Fibroblast of skin of back (primary cell): ENCODE results near the gene ZNF668.
A peak's percentile ranks its signal among the peaks of the same experiment; 100 is the strongest.
"Not testable (repeated sequence)": the region's sequence is repeated elsewhere in the genome, so short reads cannot be mapped to it uniquely, and the experiment has no call there.

Experiments used
- DNase-seq: peaks from one replicate; pipeline ENCODE4 v3.0.0-alpha.2; 2013

ZNF668 gene

GRCh38 chr16:31055613-31056012, 18.4 kb downstream of the ZNF668 start:
- DNase-seq, result no peak

- DNase-seq, result peak; percentile 95
Observed at GRCh38 chr16:31052114-31052513, 21.9 kb downstream of the ZNF668 start.

- DNase-seq, result no peak
Observed at GRCh38 chr16:31050280-31051030, 23.6 kb downstream of the ZNF668 start.

GRCh38 chr16:31043898-31044481, 30.1 kb downstream of the ZNF668 start:
- DNase-seq, result no peak

GRCh38 chr16:31043352-31043751, 30.7 kb downstream of the ZNF668 start:
- DNase-seq, result no peak

- DNase-seq, result no peak
Observed at GRCh38 chr16:31042866-31043265, 31.2 kb downstream of the ZNF668 start.

DNA sequence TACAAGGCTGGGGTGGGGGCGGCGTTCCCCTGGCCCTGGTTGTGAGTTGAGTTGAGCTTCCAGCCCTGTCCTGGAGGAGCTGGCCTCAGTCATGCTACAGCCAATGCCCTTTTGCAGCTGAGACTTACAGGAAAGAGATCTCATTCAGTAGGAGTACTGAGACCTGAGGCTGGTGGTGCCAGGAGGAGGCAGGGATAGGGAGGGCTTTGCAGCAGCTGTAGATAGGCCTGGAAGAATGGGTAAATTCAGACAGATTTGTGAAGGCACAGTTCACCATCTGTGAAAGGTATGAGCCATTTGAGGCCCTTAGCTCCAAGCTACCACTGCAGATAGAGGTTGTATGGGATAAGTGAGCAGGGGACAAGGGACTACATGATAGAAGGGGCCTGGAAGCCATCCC, 35.0 kb downstream of the ZNF668 start:
- DNase-seq, result no peak

GRCh38 chr16:31036691-31037090, 37.3 kb downstream of the ZNF668 start:
- DNase-seq, result no peak

DNA sequence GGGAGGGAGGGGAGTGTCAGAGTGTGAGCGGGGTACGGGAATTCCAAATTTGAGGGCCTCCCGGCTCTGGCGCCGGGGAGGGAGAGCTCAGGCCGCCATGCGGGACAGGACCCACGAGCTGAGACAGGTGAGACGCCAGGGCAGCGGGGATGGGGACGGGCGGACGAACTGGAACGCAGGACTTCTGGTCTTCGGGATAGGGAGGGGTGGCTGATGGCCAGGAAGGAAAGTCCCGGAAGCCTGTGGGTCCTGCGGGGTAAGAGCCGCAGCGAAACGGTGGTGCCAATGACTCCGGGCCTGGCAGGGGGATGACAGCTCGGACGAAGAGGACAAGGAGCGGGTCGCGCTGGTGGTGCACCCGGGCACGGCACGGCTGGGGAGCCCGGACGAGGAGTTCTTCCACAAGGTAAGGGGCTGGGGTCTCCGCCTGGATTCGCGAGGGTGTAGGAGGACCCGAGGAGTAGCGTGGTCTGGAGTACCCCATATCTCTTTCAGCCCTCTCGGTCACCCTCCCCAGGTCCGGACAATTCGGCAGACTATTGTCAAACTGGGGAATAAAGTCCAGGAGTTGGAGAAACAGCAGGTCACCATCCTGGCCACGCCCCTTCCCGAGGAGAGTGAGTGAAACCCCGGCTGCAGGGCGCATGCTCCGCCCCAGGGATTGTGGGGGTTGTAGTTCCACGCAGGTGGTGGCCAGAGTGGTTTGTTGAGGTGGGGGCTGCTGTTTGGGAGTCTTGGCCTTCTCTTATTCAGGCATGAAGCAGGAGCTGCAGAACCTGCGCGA, 40.1 kb downstream of the ZNF668 start:
- DNase-seq, result peak; percentile 82

DNA sequence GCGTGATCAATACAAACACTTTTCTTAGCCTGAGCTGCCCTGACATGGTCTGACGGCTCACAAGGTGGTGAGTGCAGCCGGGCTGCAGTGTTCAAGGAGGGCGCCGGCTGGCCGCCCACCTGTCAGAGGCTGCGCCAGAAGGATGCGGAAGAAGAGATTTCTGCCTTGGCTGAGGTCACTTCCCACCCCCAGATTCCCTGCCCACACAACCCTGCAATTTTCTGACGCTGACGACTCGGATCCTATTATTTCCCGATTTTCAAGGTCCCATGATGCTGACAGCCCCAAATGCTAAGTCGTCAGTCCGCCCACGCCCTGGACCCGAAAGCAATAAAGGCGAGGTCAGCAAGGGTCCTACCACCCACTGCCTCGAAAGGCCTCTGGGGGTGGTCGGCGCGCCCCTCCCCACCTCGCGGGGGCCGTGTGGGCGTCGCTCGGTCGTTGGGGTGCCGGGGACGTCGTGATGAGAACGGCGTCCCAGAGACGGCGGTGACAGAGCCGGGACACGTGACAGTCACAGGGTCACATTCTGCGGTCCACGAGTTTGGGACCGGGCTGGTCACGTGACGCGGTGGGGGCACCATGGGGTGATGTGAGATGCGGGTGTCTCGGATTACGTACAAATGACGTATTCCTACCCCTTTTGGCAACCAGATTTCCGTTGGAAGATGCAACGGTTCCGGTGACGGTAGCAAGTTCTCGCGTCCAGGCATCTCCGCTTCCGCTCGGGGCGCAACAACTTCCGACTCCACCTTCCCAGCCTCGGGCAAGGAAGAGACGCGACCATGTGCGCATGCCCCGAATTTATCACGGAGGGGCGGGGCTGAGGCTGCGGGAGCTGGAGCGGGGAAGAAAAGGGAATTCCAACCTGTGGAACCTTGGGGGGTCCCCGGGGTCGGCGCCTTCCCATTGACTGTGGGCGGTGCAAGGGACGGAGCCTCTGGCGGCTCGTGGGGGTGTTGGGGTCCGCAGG, 41.0 kb downstream of the ZNF668 start, which contains the start of gene STX4:
TSS of gene STX4 (plus strand) at position 823 of the 973 bp plus-strand sequence. CDS start 248 bp downstream, outside the sequence.
- DNase-seq, result peak; percentile 96

GRCh38 chr16:31031276-31031675, 42.8 kb downstream of the ZNF668 start:
- DNase-seq, result no peak

DNA sequence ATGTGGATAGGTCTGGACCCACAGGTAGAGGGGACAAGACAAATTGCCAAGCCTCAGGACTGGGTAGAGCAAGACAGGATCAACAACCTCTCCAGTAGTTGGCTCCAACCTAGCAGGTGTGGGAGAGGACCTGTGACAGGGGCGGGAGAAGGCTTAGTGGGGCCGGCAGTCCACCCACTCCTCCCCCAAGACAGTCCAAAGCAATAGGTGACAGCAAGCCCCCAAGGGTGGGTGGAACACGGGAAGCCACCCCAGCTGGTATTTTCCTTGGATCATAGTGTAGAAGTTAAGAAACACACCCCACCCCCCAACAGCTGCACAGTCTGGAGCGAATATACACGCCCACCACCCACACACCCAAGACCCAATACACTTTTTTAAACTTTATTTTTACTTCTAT, 44.8 kb downstream of the ZNF668 start:
- no peak for DNase-seq

DNA sequence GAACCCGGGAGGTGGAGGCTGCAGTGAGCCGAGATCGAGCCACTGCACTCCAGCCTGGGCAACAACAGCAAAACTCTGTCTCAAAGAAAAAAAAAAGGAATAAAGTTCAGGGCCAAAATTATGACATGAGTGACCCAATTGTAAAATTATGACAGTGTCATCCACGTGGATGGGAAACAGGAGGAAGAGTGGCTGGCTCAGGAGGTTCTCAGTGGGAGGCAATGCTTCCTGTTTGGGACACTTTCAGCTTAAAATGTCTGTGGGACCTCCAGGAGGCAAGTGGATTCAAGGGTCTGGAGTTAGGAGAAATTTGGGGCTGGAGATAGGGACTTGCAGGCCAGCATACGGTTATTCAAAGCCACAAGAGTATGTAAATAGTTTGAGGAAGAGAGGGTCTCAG, 48.7 kb downstream of the ZNF668 start:
- DNase-seq, result no peak

DNA sequence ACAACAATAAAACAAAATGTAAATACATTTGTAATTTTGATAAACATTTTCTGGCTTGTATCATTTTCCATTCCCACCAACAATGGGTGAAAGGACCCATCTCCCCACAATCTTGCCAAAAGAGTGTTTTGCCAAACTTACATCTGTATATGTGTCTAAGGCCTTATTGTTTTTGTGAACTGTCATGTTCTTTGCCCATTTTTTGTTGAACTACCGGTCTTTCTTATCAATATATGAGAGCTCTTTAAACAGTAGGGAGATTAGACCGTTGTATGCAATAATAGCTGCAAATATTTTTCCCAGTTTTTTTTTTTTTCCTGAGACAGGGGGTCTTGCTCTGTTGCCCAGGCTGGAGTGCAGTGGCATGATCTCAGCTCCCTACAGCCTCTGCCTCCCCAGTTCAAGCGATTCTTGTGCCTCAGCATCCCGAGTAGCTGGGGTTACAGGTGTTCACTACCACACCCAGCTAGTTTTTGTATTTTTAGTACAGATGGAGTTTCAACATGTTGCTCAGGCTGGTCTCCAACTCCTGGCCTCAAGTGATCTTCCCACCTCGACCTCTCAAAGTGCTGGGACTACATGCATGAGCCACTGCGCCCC, 50.3 kb downstream of the ZNF668 start:
- no peak for DNase-seq

GRCh38 chr16:31023252-31023602, 50.8 kb downstream of the ZNF668 start:
- DNase-seq, result no peak

DNA sequence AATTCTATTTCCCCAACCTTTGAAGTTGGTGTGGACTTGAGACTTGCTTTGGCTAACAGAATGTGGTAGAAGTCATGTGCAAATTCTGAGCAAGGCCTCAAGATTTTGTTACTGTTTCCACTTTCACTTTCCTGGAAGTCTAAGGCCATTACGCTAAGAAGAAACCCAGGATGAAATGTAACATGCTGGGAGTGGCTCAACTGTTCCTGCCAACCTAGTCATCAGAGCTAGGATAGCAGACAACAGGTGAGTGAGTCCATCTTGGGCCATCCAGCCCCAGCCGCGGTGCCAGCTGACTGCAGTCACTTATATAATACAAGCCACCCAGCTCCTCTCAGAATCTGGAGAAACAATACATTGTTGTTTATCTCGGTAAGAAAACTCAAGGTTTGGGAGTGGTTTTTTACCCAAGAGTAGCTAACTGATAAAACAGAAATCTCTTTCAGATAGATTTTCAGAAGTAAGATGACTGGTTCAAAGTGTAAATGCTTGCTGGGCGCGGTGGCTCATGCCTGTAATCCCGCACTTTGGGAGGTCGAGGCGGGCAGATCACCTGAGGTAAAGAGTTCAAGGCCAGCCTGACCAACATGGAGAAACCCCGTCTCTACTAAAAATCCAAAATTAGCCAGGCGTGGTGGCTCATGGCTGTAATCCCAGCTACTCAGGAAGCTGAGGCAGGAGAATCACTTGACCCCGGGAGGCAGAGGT, 51.3 kb downstream of the ZNF668 start:
- no peak for DNase-seq

DNA sequence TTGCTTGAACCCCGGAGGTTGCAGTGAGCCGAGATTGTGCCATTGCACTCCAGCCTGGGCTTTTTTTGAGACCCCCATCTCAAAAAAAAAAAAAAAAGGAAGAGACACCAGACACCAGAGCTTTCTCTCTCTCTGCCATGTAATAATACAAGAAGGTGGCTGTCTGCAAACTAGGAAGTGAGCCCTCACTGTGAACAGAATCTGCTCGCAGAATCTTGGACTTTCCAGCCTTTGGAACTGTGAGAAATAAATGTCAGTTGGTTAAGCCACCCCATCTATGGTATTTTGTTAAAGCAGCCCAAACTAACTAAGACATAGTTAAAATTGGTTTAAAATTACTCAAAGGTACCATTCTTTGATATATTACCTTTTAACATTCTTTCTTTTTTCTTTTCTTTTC, 53.5 kb downstream of the ZNF668 start:
- DNase-seq, result no peak

DNA sequence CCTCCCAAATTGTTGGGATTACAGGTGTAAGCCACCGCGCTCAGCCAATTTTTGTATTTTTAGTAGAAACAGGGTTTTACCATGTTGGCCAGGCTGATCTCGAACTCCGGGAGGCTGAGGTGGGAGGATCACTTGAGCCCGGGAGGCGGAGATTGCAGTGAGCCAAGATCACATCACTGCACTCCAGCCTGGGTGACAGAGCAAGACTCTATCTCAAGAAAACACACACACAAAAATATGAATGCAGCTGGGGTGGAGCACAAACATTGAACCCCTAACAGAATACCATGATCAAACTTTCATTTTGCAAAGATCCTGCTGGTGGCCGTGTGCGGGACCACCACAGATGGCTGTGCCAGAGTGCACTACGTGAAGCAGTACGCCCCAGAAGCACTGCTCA, 56.3 kb downstream of the ZNF668 start:
- DNase-seq, result not testable (repeated sequence)

DNA sequence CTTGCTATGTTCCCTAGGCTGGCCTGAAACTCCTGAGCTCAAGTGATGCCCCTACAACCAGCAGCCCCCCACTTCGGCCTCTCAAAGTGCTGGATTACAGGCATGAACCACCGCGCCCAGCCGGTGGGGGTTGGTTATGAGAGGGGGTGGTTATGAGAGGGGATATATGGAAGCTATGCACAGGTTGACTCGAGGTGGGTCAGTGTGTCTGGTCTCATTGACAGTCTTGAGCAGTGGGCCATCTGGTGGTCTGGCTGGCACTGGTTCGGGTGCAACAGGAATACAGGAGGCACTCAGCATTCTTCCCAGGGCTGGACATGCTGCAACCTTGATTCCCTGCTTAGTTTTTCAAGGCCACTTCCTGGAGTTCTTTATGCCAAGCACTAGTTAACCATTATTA, 58.0 kb downstream of the ZNF668 start:
- DNase-seq, result no peak

DNA sequence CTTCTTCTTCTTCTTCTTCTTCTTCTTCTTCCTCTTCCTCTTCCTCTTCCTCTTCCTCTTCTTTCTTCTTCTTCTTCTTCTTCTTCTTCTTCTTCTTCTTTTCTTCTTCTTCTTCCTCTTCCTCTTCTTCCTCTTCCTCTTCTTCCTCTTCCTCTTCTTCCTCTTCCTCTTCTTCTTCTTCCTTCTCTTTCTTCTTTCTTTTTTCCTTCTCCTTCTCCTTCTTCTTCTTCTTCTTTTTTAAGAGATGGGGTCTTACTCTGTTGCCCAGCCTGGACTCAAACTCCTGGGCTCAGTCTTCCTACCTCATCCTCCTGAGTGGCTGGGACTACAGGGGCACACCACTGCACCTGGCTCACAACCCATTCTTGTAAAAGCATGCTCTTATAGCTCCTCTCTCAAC, 60.7 kb downstream of the ZNF668 start:
- not testable (repeated sequence) for DNase-seq

DNA sequence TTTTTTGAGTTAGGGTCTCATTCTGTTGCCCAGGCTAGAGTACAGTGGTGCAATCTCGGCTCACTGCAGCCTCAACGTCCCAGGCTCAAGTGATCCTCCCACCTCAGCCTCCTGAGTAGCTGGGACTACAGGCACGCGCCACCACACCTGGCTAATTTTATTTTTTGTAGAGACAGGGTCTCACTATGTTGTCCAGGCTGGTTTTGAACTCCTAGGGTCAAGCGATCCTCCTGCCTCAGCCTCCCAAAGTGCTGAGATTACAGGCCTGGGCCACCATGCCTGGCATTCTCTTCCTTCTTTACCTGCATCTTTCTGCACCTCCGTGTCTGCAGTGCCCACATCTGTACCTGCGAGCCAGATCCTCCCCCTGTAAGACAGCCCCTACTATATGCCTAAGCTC, 62.2 kb downstream of the ZNF668 start:
- DNase-seq, result not testable (repeated sequence)
